Neuronal stem cell (in vitro differentiated cells): ENCODE data around the gene KRTAP3-1.

Source experiments
- DNase-seq: peaks from one replicate; pipeline ENCODE4 v3.0.0-alpha.2; 2013; ENCODE audit warnings: low spot score
- H2AFZ ChIP-seq: one replicate; pipeline ENCODE4 v1.6.1; 2013; ENCODE audit warnings: mild to moderate bottlenecking, low read length, inconsistent platforms
- H2AK5ac ChIP-seq: 2 replicates; pipeline ENCODE4 v1.6.1; 2013; ENCODE audit warnings: low read depth, mild to moderate bottlenecking, inconsistent platforms, low read length, moderate library complexity, mixed read lengths
- H2BK120ac ChIP-seq: 2 replicates; pipeline ENCODE4 v1.6.1; 2013; ENCODE audit warnings: low read depth, mild to moderate bottlenecking, inconsistent platforms, low read length, moderate library complexity, mixed read lengths
- H2BK12ac ChIP-seq: one replicate; pipeline ENCODE4 v1.6.1; 2013; ENCODE audit warnings: low read length, inconsistent platforms
- H2BK15ac ChIP-seq: 2 replicates; pipeline ENCODE4 v1.6.1; 2013; ENCODE audit warnings: mild to moderate bottlenecking, low read length, inconsistent platforms, mixed read lengths
- H2BK5ac ChIP-seq: one replicate; pipeline ENCODE4 v1.6.1; 2013; ENCODE audit warnings: inconsistent platforms, mild to moderate bottlenecking, low read length, moderate library complexity
- H3K14ac ChIP-seq: one replicate; pipeline ENCODE4 v1.6.1; 2013; ENCODE audit warnings: low read length, inconsistent platforms
- H3K18ac ChIP-seq: 2 replicates; pipeline ENCODE4 v1.6.1; 2013; ENCODE audit warnings: low read length, inconsistent platforms
- H3K23ac ChIP-seq: 2 replicates; pipeline ENCODE4 v1.6.1; 2013; ENCODE audit warnings: low read depth, mild to moderate bottlenecking, mixed read lengths, low read length, inconsistent platforms; ENCODE audit not compliant: poor library complexity
- H3K27ac ChIP-seq: replicated peaks from 3 replicates; pipeline ENCODE4 v1.5.1; 2013; ENCODE audit warnings: low read length, inconsistent platforms
- H3K27me3 ChIP-seq, 3 experiments: 2 replicates each; pipeline ENCODE4 v1.6.1; 2013; ENCODE audit warnings: low read length in 3 of 3, mild to moderate bottlenecking in 2 of 3, inconsistent platforms in 1 of 3, low read depth in 1 of 3, mixed read lengths in 1 of 3, moderate library complexity in 1 of 3; ENCODE audit not compliant: control insufficient read depth in 3 of 3, insufficient read depth in 3 of 3
- H3K36me3 ChIP-seq, 2 donors: replicated peaks in 1 of 2; 2 replicates each; pipeline ENCODE4 v1.6.1; 2013; ENCODE audit warnings: low read length in 2 of 2; ENCODE audit not compliant: control insufficient read depth in 2 of 2, insufficient read depth in 2 of 2
- H3K4ac ChIP-seq: 2 replicates; pipeline ENCODE4 v1.6.1; 2013; ENCODE audit warnings: inconsistent platforms, mild to moderate bottlenecking, low read length, moderate library complexity
- H3K4me1 ChIP-seq, 2 donors: 1 replicate in 1 of 2; 2 replicates in 1 of 2; pipeline ENCODE4 v1.6.1; 2013; ENCODE audit warnings: low read length in 2 of 2, low read depth in 1 of 2; ENCODE audit not compliant: control insufficient read depth in 2 of 2, insufficient read depth in 1 of 2
- H3K4me2 ChIP-seq: one replicate; pipeline ENCODE4 v1.6.1; 2013; ENCODE audit warnings: mild to moderate bottlenecking, low read length, inconsistent platforms; ENCODE audit not compliant: insufficient read depth, poor library complexity, severe bottlenecking
- H3K4me3 ChIP-seq, 2 donors: 2 replicates each; pipeline ENCODE4 v1.5.1; 2013; ENCODE audit warnings: low read length in 2 of 2, mild to moderate bottlenecking in 2 of 2, inconsistent platforms in 1 of 2, moderate library complexity in 1 of 2
- H3K79me1 ChIP-seq: one replicate; pipeline ENCODE4 v1.6.1; 2013; ENCODE audit warnings: low read depth, mild to moderate bottlenecking, inconsistent platforms, low read length, moderate library complexity
- H3K9ac ChIP-seq: one replicate; pipeline ENCODE4 v1.6.1; 2013; ENCODE audit warnings: mild to moderate bottlenecking, low read depth, low read length, inconsistent platforms; ENCODE audit not compliant: poor library complexity
- H3K9me3 ChIP-seq, 2 donors: replicated peaks in 1 of 2; 2 replicates each; pipeline versions ENCODE3 to v1.6.1; 2013; ENCODE audit warnings: low read length in 2 of 2, mild to moderate bottlenecking in 2 of 2, inconsistent platforms in 1 of 2, low read depth in 1 of 2, mixed read lengths in 1 of 2, moderate library complexity in 1 of 2; ENCODE audit not compliant: control insufficient read depth in 2 of 2, insufficient read depth in 1 of 2
- H4K8ac ChIP-seq: one replicate; pipeline ENCODE4 v1.6.1; 2013; ENCODE audit warnings: low read depth, mild to moderate bottlenecking, inconsistent platforms, low read length, moderate library complexity
- H4K91ac ChIP-seq: one replicate; pipeline ENCODE4 v1.6.1; 2013; ENCODE audit warnings: low read length, low read depth, mild to moderate bottlenecking, inconsistent platforms; ENCODE audit not compliant: poor library complexity
- WGBS, 2 donors: extraction: QIAGEN DNeasy Blood & Tissue Kit; methylation state at CpG; one replicate each; pipeline ENCODE4 v1.1.7; 2013; ENCODE audit warnings: missing lambda C conversion rate in 2 of 2, mixed read lengths in 1 of 2; ENCODE audit not compliant: insufficient read length in 2 of 2, insufficient replicate concordance in 1 of 2; ENCODE audit errors: extremely low coverage in 2 of 2; 5-methylcytosine and 5-hydroxymethylcytosine counted together

Gene KRTAP3-1

GRCh38 chr17:40993084-40993483 is 15.8 kb downstream of the KRTAP3-1 start:
- no peaks in the 10 kb centered on the region for H3K79me1 ChIP-seq
- H3K23ac ChIP-seq: no peak overlapping the region
- H3K4me1 ChIP-seq: peaks cover 0 to 2% of the 10 kb centered on the region in 2 donors
- H3K9ac ChIP-seq: no peak overlapping the region
- H2BK15ac ChIP-seq: no peak overlapping the region
- H3K4me2 ChIP-seq: no peak overlapping the region
- H4K8ac ChIP-seq: no peak overlapping the region
- H3K4ac ChIP-seq: no peak overlapping the region
- no peak for DNase-seq
- no peaks in the 10 kb centered on the region for H3K36me3 ChIP-seq
- no peak overlapping the region for H3K27ac ChIP-seq
- no CpG with 5 or more reads among the region's 2 CpGs for WGBS, 2 donors
- H2BK12ac ChIP-seq: no peak overlapping the region
- H3K18ac ChIP-seq: no peak overlapping the region
- no peak overlapping the region for H3K14ac ChIP-seq
- no peak overlapping the region for H2AK5ac ChIP-seq
- H2AFZ ChIP-seq: no peak overlapping the region
- no peak overlapping the region for H2BK5ac ChIP-seq
- H3K27me3 ChIP-seq: peaks cover 0 to 3% (median 0%) of the 10 kb centered on the region in 3 experiments
- H4K91ac ChIP-seq: no peak overlapping the region
- H3K4me3 ChIP-seq: no peak overlapping the region
- no peak overlapping the region for H2BK120ac ChIP-seq
- H3K9me3 ChIP-seq: no peaks in the 10 kb centered on the region

DNA sequence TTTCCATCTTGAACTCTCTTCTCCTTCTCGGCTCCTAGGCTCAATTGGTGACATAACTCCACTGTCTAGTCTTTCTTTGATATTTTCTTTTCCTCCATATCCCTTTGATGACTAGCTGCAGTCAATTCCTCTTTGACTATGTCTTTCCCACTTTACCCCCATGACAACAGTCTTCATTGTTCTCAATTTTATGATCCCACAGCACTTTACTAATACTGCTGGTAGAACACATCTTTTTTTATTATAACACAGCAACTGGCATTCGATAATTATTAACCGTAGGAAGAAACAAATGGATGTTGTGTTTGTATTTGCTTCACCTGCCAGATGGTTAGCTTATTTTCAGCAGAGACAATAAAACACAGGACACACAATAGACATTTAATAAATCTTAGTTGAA is 16.3 kb downstream of the KRTAP3-1 start:
- H3K27ac ChIP-seq: no peak overlapping the region
- no peak overlapping the region for H4K91ac ChIP-seq
- DNase-seq: no peak
- H2AFZ ChIP-seq: no peak overlapping the region
- no peak overlapping the region for H3K18ac ChIP-seq
- peaks cover 0 to 3% (median 0%) of the 10 kb centered on the region in 3 experiments for H3K27me3 ChIP-seq
- no peak overlapping the region for H2BK120ac ChIP-seq
- H3K9me3 ChIP-seq: no peaks in the 10 kb centered on the region
- H2BK5ac ChIP-seq: no peak overlapping the region
- no peak overlapping the region for H2BK15ac ChIP-seq
- H3K4ac ChIP-seq: no peak overlapping the region
- WGBS, 2 donors: no CpG with 5 or more reads among the region's 3 CpGs
- no peak overlapping the region for H3K23ac ChIP-seq
- peaks cover 0 to 2% of the 10 kb centered on the region in 2 donors for H3K4me1 ChIP-seq
- no peaks in the 10 kb centered on the region for H3K79me1 ChIP-seq
- no peak overlapping the region for H2BK12ac ChIP-seq
- H3K36me3 ChIP-seq: no peaks in the 10 kb centered on the region
- no peak overlapping the region for H3K14ac ChIP-seq
- H3K9ac ChIP-seq: no peak overlapping the region
- H4K8ac ChIP-seq: no peak overlapping the region
- H3K4me3 ChIP-seq: no peak overlapping the region
- no peak overlapping the region for H3K4me2 ChIP-seq
- H2AK5ac ChIP-seq: no peak overlapping the region

DNA sequence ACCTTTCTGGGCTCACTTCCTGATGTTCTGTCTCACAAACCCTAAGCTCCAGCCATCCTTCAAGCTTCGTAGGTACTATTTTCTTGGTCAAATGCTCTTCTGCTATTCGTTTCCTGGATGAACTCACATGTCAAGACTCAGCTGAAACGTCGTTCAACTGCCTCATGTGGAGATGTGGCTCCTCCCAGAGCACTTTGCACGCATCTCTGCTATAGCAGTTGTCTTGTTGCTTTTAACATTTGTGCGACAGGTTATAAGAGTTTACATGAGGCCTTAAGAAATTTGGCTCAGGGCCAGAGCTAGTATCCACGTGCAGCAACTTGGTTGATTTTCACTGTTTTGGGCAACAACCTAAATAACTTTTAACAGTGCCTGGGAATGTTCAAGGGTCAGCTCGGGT is 22.0 kb downstream of the KRTAP3-1 start:
- no CpG with 5 or more reads among the region's 8 CpGs for WGBS, 2 donors
- H3K4me3 ChIP-seq: no peak overlapping the region
- no peak overlapping the region for H3K23ac ChIP-seq
- no peak overlapping the region for H4K8ac ChIP-seq
- no peaks in the 10 kb centered on the region for H3K36me3 ChIP-seq
- H3K4me1 ChIP-seq: peaks cover 0 to 2% of the 10 kb centered on the region in 2 donors
- H3K9me3 ChIP-seq: peaks cover 0 to 1% of the 10 kb centered on the region in 2 donors
- no peak overlapping the region for H3K14ac ChIP-seq
- no peak overlapping the region for H3K18ac ChIP-seq
- H2BK15ac ChIP-seq: no peak overlapping the region
- H3K9ac ChIP-seq: no peak overlapping the region
- H3K27ac ChIP-seq: no peak overlapping the region
- H3K27me3 ChIP-seq: no peaks in the 10 kb centered on the region
- H2BK5ac ChIP-seq: no peak overlapping the region
- H4K91ac ChIP-seq: no peak overlapping the region
- no peak overlapping the region for H2AFZ ChIP-seq
- H3K4me2 ChIP-seq: no peak overlapping the region
- no peak overlapping the region for H2BK12ac ChIP-seq
- no peak overlapping the region for H2AK5ac ChIP-seq
- DNase-seq: no peak
- no peak overlapping the region for H3K4ac ChIP-seq
- no peaks in the 10 kb centered on the region for H3K79me1 ChIP-seq
- H2BK120ac ChIP-seq: no peak overlapping the region

- no peak within 1 kb of the TSS for H2AK5ac ChIP-seq
- H3K79me1 ChIP-seq: no peaks in the 10 kb centered on the region
- H3K18ac ChIP-seq: no peak within 1 kb of the TSS
- no peak within 1 kb of the TSS for H3K14ac ChIP-seq
- H2BK5ac ChIP-seq: no peak within 1 kb of the TSS
- no peak within 1 kb of the TSS for H3K4me2 ChIP-seq
- no peak within 1 kb of the TSS for H2AFZ ChIP-seq
- no peak within 1 kb of the TSS for H4K91ac ChIP-seq
- H3K9me3 ChIP-seq: peaks cover 0 to 1% of the 10 kb centered on the region in 2 donors
- H3K4me3 ChIP-seq: no peak within 1 kb of the TSS
- no peak within 1 kb of the TSS for H2BK120ac ChIP-seq
- peaks cover 0 to 12% of the 10 kb centered on the region in 2 donors for H3K4me1 ChIP-seq
- no peak within 1 kb of the TSS for H3K27ac ChIP-seq
- H2BK12ac ChIP-seq: no peak within 1 kb of the TSS
- H3K23ac ChIP-seq: no peak within 1 kb of the TSS
- no peak within 1 kb of the TSS for H4K8ac ChIP-seq
- H2BK15ac ChIP-seq: no peak within 1 kb of the TSS
- no CpG with 5 or more reads among the region's 3 CpGs for WGBS, 2 donors
- H3K4ac ChIP-seq: no peak within 1 kb of the TSS
- H3K9ac ChIP-seq: no peak within 1 kb of the TSS
- no peak for DNase-seq
- no peaks in the 10 kb centered on the region for H3K27me3 ChIP-seq
- H3K36me3 ChIP-seq: no peaks in the 10 kb centered on the region
Observed at GRCh38 chr17:40984226-40984625, 24.7 kb downstream of the KRTAP3-1 start, which contains the start of gene KRT40. Gene KRT40, minus strand, starts transcription at chr17:40984326. Its CDS starts 53 bp downstream, at chr17:40984273.
